IMR-90 (cell line): Measurements from ENCODE around the gene DPPA5. TPM values are rescaled to one million over a fixed set of nuclear protein-coding genes. Genes with fewer than 3 reads are reported as not detected.

ENCODE experiments used
- ATAC-seq: fragments of 200-7000 bp; cut with Tn5 transposase; 2 replicates; pipeline ENCODE4 v1.9.1; 2020; ENCODE audit warnings: low read depth, mild to moderate bottlenecking, moderate library complexity
- BruUV-seq: library from RNA; stranded (reverse); fragments of 400-500 nt; replicated peaks from 2 replicates; lab custom pipeline; 2021; lab: Mats Ljungman, UMichigan
- CTCF ChIA-PET: fragments of 300-600 bp; formaldehyde crosslinking; extraction: SDS; loops from one replicate; lab custom pipeline; 2021; ENCODE audit warnings: antibody characterized with exemption; lab: Yijun Ruan, JAX
- POLR2A ChIA-PET: fragments of 300-600 bp; sonication (Branson Sonifier 250); formaldehyde crosslinking; loops from one replicate; lab custom pipeline; 2022; ENCODE audit warnings: antibody characterized with exemption; ENCODE audit not compliant: unreplicated experiment; lab: Charles Lee
- DNase-seq: peaks from one replicate; pipeline ENCODE4 v3.0.0; 2013
- H2AFZ ChIP-seq: replicated peaks from 2 replicates; pipeline ENCODE3; 2013; ENCODE audit warnings: low read length, mild to moderate bottlenecking; ENCODE audit not compliant: poor library complexity
- H2AK5ac ChIP-seq: 2 replicates; pipeline ENCODE4 v1.6.1; 2013; ENCODE audit warnings: low read depth, low read length, inconsistent platforms
- H2AK9ac ChIP-seq: replicated peaks from 2 replicates; pipeline ENCODE3; 2013; ENCODE audit warnings: mild to moderate bottlenecking, low read depth, low read length, moderate library complexity; ENCODE audit not compliant: poor library complexity
- H2BK120ac ChIP-seq: 2 replicates; pipeline ENCODE4 v1.6.1; 2013; ENCODE audit warnings: low read depth, low read length, inconsistent platforms
- H2BK15ac ChIP-seq: 3 replicates; pipeline ENCODE4 v1.6.1; 2013; ENCODE audit warnings: low read depth, low read length, inconsistent platforms
- H2BK20ac ChIP-seq: 2 replicates; pipeline ENCODE4 v1.6.1; 2013; ENCODE audit warnings: low read depth, mild to moderate bottlenecking, inconsistent platforms, low read length, moderate library complexity
- H2BK5ac ChIP-seq: 2 replicates; pipeline ENCODE4 v1.6.1; 2013; ENCODE audit warnings: mild to moderate bottlenecking, low read depth, low read length, inconsistent platforms; ENCODE audit not compliant: poor library complexity, severe bottlenecking
- H3K14ac ChIP-seq: replicated peaks from 2 replicates; pipeline ENCODE4 v1.6.1; 2013; ENCODE audit warnings: low read depth, low read length, inconsistent platforms
- H3K18ac ChIP-seq: 2 replicates; pipeline ENCODE4 v1.6.1; 2013; ENCODE audit warnings: low read depth, low read length, control low read depth
- H3K23ac ChIP-seq: 2 replicates; pipeline ENCODE4 v1.6.1; 2013; ENCODE audit warnings: low read depth, low read length, inconsistent platforms
- H3K27ac ChIP-seq: 2 replicates; pipeline ENCODE4 v1.5.1; 2013; ENCODE audit warnings: mild to moderate bottlenecking, control low read depth, low read length; ENCODE audit not compliant: insufficient read depth
- H3K27me3 ChIP-seq: 2 replicates; pipeline ENCODE4 v1.6.1; 2013; ENCODE audit warnings: low read length; ENCODE audit not compliant: control insufficient read depth, insufficient read depth
- H3K36me3 ChIP-seq: 2 replicates; pipeline ENCODE4 v1.6.1; 2013; ENCODE audit warnings: low read length, mixed read lengths; ENCODE audit not compliant: control insufficient read depth, insufficient read depth
- H3K4ac ChIP-seq: 2 replicates; pipeline ENCODE4 v1.6.1; 2013; ENCODE audit warnings: low read depth, low read length, inconsistent platforms
- H3K4me1 ChIP-seq: 2 replicates; pipeline ENCODE4 v1.6.1; 2013; ENCODE audit warnings: low read length, mixed read lengths; ENCODE audit not compliant: control insufficient read depth, insufficient read depth
- H3K4me2 ChIP-seq: 2 replicates; pipeline ENCODE4 v1.6.1; 2013; ENCODE audit warnings: low read depth, mild to moderate bottlenecking, control low read depth, low read length, moderate library complexity
- H3K4me3 ChIP-seq: 2 replicates; pipeline ENCODE4 v1.5.1; 2013; ENCODE audit warnings: low read depth, mild to moderate bottlenecking, control low read depth, low read length, moderate library complexity; ENCODE audit not compliant: insufficient read depth
- H3K56ac ChIP-seq: 2 replicates; pipeline ENCODE4 v1.6.1; 2013; ENCODE audit warnings: low read length, inconsistent platforms; ENCODE audit not compliant: insufficient read depth; ENCODE audit errors: extremely low read depth
- H3K79me1 ChIP-seq, 2 experiments: 2 replicates each; pipeline ENCODE4 v1.6.1; 2013; ENCODE audit warnings: low read length in 2 of 2, inconsistent platforms in 1 of 2, low read depth in 1 of 2
- H3K9ac ChIP-seq: 2 replicates; pipeline ENCODE4 v1.6.1; 2013; ENCODE audit warnings: low read depth, low read length, control low read depth
- H3K9me1 ChIP-seq: 2 replicates; pipeline ENCODE4 v1.6.1; 2013; ENCODE audit warnings: low read length, inconsistent platforms; ENCODE audit not compliant: insufficient read depth
- H3K9me3 ChIP-seq: 2 replicates; pipeline ENCODE4 v1.6.1; 2013; ENCODE audit warnings: low read length; ENCODE audit not compliant: control insufficient read depth, insufficient read depth
- H4K20me1 ChIP-seq: 2 replicates; pipeline ENCODE4 v1.6.1; 2013; ENCODE audit warnings: low read length, inconsistent platforms; ENCODE audit not compliant: insufficient read depth
- H4K5ac ChIP-seq: 2 replicates; pipeline ENCODE4 v1.6.1; 2013; ENCODE audit warnings: mild to moderate bottlenecking, low read depth, low read length, control low read depth
- H4K8ac ChIP-seq, 2 experiments: 2 replicates each; pipeline ENCODE4 v1.6.1; 2013; ENCODE audit warnings: low read depth in 2 of 2, low read length in 2 of 2, control low read depth in 1 of 2, inconsistent platforms in 1 of 2
- H4K91ac ChIP-seq: 2 replicates; pipeline ENCODE4 v1.6.1; 2013; ENCODE audit warnings: low read depth, low read length, inconsistent platforms; ENCODE audit not compliant: insufficient read depth
- BHLHE40 ChIP-seq: fragments of 150-350 bp; IDR thresholded peaks from 2 replicates; pipeline ENCODE4 v1.6.1; 2016; ENCODE audit warnings: mild to moderate bottlenecking, low read depth, low read length
- CHD1 ChIP-seq: IDR thresholded peaks from 2 replicates; pipeline ENCODE4 v1.6.1; 2012; ENCODE audit warnings: low read depth, low read length, improper control_type of control experiment
- CTCF ChIP-seq: conservative IDR thresholded peaks from 2 replicates; pipeline ENCODE4 v1.5.1; 2012; ENCODE audit warnings: mild to moderate bottlenecking, low read depth, low read length, improper control_type of control experiment
- MAZ ChIP-seq: IDR thresholded peaks from 2 replicates; pipeline ENCODE4 v1.6.1; 2012; ENCODE audit warnings: low read depth, mild to moderate bottlenecking, low read length, improper control_type of control experiment, moderate library complexity, borderline replicate concordance
- MXI1 ChIP-seq: IDR thresholded peaks from 2 replicates; pipeline ENCODE4 v1.6.1; 2012; ENCODE audit warnings: low read depth, mild to moderate bottlenecking, low read length, moderate library complexity, borderline replicate concordance
- NFE2L2 ChIP-seq: fragments of 150-350 bp; IDR thresholded peaks from 2 replicates; pipeline ENCODE4 v1.6.1; 2016; ENCODE audit warnings: low read depth, mild to moderate bottlenecking, low read length
- RCOR1 ChIP-seq: IDR thresholded peaks from 2 replicates; pipeline ENCODE4 v1.6.1; 2012; ENCODE audit warnings: mild to moderate bottlenecking, low read length, improper control_type of control experiment; ENCODE audit not compliant: insufficient replicate concordance
- RFX5 ChIP-seq: IDR thresholded peaks from 2 replicates; pipeline ENCODE4 v1.8.0; 2012; ENCODE audit warnings: low read depth, mild to moderate bottlenecking, low read length, moderate library complexity
- WGBS, 2 experiments: methylation state at CpG; one replicate each; pipeline versions ENCODE4 v1.1.5 to v1.1.7; 2013; ENCODE audit warnings: missing lambda C conversion rate in 2 of 2; ENCODE audit not compliant: insufficient read length in 1 of 2; ENCODE audit errors: extremely low coverage in 2 of 2; 5-methylcytosine and 5-hydroxymethylcytosine counted together
- dilution Hi-C: fragments of 300-500 bp; cut with HindIII; formaldehyde crosslinking; loops from one replicate; pipeline ENCODE4 v1.14.3; 2018; ENCODE audit warnings: low sequenced_read_pairs; ENCODE audit not compliant: unreplicated experiment
- in situ Hi-C: fragments of 300-500 bp; cut with MboI; formaldehyde crosslinking; loops from 3 replicates; pipeline ENCODE4 v1.14.3; 2019; ENCODE audit warnings: low sequenced_read_pairs, inconsistent platforms, mixed read lengths
- intact Hi-C: fragments of 100-400 bp; cut with micrococcal nuclease; formaldehyde crosslinking; loops from 2 replicates; pipeline ENCODE4 v1.10.0; 2022
- polyA plus RNA-seq, 3 experiments: library from polyadenylated mRNA; depleted of rRNA; stranded (reverse); fragments of >200 nt; gene quantifications; 2 replicates each; pipeline ENCODE4 v1.2.3, GENCODE V29; 2012; ENCODE audit warnings: low replicate concordance in 1 of 3
- total RNA-seq: library from RNA; depleted of rRNA; stranded (reverse); fragments of >200 nt; gene quantifications from 2 replicates; pipeline ENCODE4 v1.2.3, GENCODE V29; 2012

Gene DPPA5
- total and polyA plus RNA-seq, 2 of the 4 experiments (the other 2 are of a cell fraction): not detected

GRCh38 chr6:73377225-73377624, 23.1 kb upstream of the DPPA5 start:
- Histone ChIP-seq H3K14ac (no peak overlapping the region), H3K4ac (no peak overlapping the region), H3K36me3 (no peaks in the 10 kb centered on the region), H2AK5ac (no peak overlapping the region), H2AK9ac (no peak overlapping the region), H4K8ac (no peak overlapping the region), H3K27ac (no peak overlapping the region), H3K79me1 (no peaks in the 10 kb centered on the region), H3K4me2 (no peak overlapping the region), H3K9me3 (peaks cover 4% of the 10 kb centered on the region), H2BK15ac (no peak overlapping the region), H3K18ac (no peak overlapping the region), H2BK5ac (no peak overlapping the region), H4K20me1 (no peaks in the 10 kb centered on the region), H3K27me3 (no peaks in the 10 kb centered on the region), H3K56ac (no peak overlapping the region), H3K9ac (no peak overlapping the region), H4K5ac (no peak overlapping the region), H2BK120ac (no peak overlapping the region), H2BK20ac (no peak overlapping the region), H3K4me1 (no peaks in the 10 kb centered on the region), H3K23ac (no peak overlapping the region), H3K9me1 (no peaks in the 10 kb centered on the region), H3K4me3 (no peak overlapping the region), H4K91ac (no peak overlapping the region), H2AFZ (no peak overlapping the region)
- WGBS, 2 experiments: no CpG with 5 or more reads among the region's 3 CpGs
- TF ChIP-seq NFE2L2 (no peak), BHLHE40 (no peak), RCOR1 (no peak), CHD1 (no peak), RFX5 (no peak), MAZ (no peak), CTCF (no peak), MXI1 (no peak)
- ChIA-PET CTCF (interaction anchor here (0.7 kb wide), 1 partner anchor 10 kb away, joined by 5 read pairs; no protein-coding TSS in a partner anchor), POLR2A (no interaction called here)
- no TSS peak for BruUV-seq
- no peak for ATAC-seq
- dilution Hi-C loops: no loop called here
- DNase-seq: no peak
- intact Hi-C loops: no loop called here
- in situ Hi-C loops: no loop called here
